WTC11 (cell line): ENCODE results near the gene CLDN9. TPM values are rescaled to one million over a fixed set of nuclear protein-coding genes. Genes with fewer than 3 reads are reported as not detected.

Source experiments
- ATAC-seq: fragments of 200-7000 bp; cut with Tn5 transposase; 2 replicates; pipeline ENCODE4 v1.10.0; 2021; ENCODE audit warnings: mild to moderate bottlenecking, moderate library complexity
- CTCF ChIA-PET: fragments of 300-600 bp; sonication (Branson Sonifier 250); formaldehyde crosslinking; loops from one replicate; lab custom pipeline; 2021; ENCODE audit warnings: antibody characterized with exemption; lab: Charles Lee
- POLR2A ChIA-PET: fragments of 350-600 bp; sonication (Branson Sonifier 250); formaldehyde crosslinking; loops from one replicate; lab custom pipeline; 2021; ENCODE audit warnings: antibody characterized with exemption; lab: Charles Lee
- DNase-seq: peaks from one replicate; pipeline ENCODE4 v3.0.0; 2021; ENCODE audit warnings: low spot score
- H3K27ac Mint-ChIP-seq: 2 replicates; pipeline ENCODE4 v1.8.0; 2021; ENCODE audit warnings: mixed read lengths
- H3K27me3 Mint-ChIP-seq: 2 replicates; pipeline ENCODE4 v1.8.0; 2021; ENCODE audit warnings: low read depth, mild to moderate bottlenecking, moderate library complexity, mixed read lengths
- H3K36me3 Mint-ChIP-seq: 2 replicates; pipeline ENCODE4 v1.8.0; 2021; ENCODE audit warnings: mixed read lengths
- H3K4me1 Mint-ChIP-seq: 2 replicates; pipeline ENCODE4 v1.8.0; 2022; ENCODE audit warnings: mixed read lengths
- H3K4me3 Mint-ChIP-seq: 2 replicates; pipeline ENCODE4 v1.8.0; 2021; ENCODE audit warnings: mild to moderate bottlenecking, moderate library complexity, mixed read lengths
- H3K9me3 Mint-ChIP-seq: 2 replicates; pipeline ENCODE4 v1.8.0; 2021; ENCODE audit warnings: mixed read lengths
- ELF4 ChIP-seq: sonication (generic); formaldehyde crosslinking; IDR thresholded peaks from 2 replicates; pipeline ENCODE4 v1.8.1; 2022; ENCODE audit warnings: low read depth, mild to moderate bottlenecking, moderate library complexity, missing genetic modification reagents
- ETV6 ChIP-seq: sonication (generic); formaldehyde crosslinking; IDR thresholded peaks from 2 replicates; pipeline ENCODE4 v1.8.1; 2022; ENCODE audit warnings: mild to moderate bottlenecking, missing genetic modification reagents
- HMGA2 ChIP-seq: fragments of 250-450 bp; sonication (Bioruptor Pico); IDR thresholded peaks from 2 replicates; pipeline ENCODE4 v1.4.0; 2021; ENCODE audit warnings: mild to moderate bottlenecking, moderate library complexity
- IRF2 ChIP-seq: sonication (generic); formaldehyde crosslinking; IDR thresholded peaks from 2 replicates; pipeline ENCODE4 v1.8.0; 2022; ENCODE audit warnings: low read depth, missing genetic modification reagents, borderline replicate concordance
- JAZF1 ChIP-seq: fragments of 250-450 bp; sonication (Bioruptor Pico); IDR thresholded peaks from 2 replicates; pipeline ENCODE4 v1.9.0; 2021; ENCODE audit warnings: moderate library complexity, mild to moderate bottlenecking, inconsistent platforms
- JUN ChIP-seq: sonication (generic); formaldehyde crosslinking; IDR thresholded peaks from 2 replicates; pipeline ENCODE4 v1.8.0; 2023; ENCODE audit warnings: mild to moderate bottlenecking, missing genetic modification reagents
- MAX ChIP-seq: sonication (generic); formaldehyde crosslinking; IDR thresholded peaks from 2 replicates; pipeline ENCODE4 v1.8.0; 2022; ENCODE audit warnings: mild to moderate bottlenecking, missing genetic modification reagents
- NFATC4 ChIP-seq: fragments of 250-450 bp; sonication (Bioruptor Pico); IDR thresholded peaks from 2 replicates; pipeline ENCODE4 v1.9.0; 2021; ENCODE audit warnings: mild to moderate bottlenecking
- NFYB ChIP-seq: sonication (generic); formaldehyde crosslinking; conservative IDR thresholded peaks from 2 replicates; pipeline ENCODE4 v1.8.0; 2022; ENCODE audit warnings: low read depth, missing genetic modification reagents
- NR3C1 ChIP-seq: sonication (generic); formaldehyde crosslinking; conservative IDR thresholded peaks from 2 replicates; pipeline ENCODE4 v1.8.1; 2023; ENCODE audit warnings: low read depth, mild to moderate bottlenecking, missing genetic modification reagents
- OVOL2 ChIP-seq: fragments of 250-450 bp; sonication (Bioruptor Pico); IDR thresholded peaks from 2 replicates; pipeline ENCODE4 v1.9.0; 2021; ENCODE audit warnings: mild to moderate bottlenecking, borderline replicate concordance
- PRDM15 ChIP-seq: sonication (generic); formaldehyde crosslinking; IDR thresholded peaks from 2 replicates; pipeline ENCODE4 v1.8.0; 2022; ENCODE audit warnings: missing genetic modification reagents
- SP1 ChIP-seq: sonication (generic); formaldehyde crosslinking; conservative IDR thresholded peaks from 2 replicates; pipeline ENCODE4 v1.8.1; 2022; ENCODE audit warnings: missing genetic modification reagents
- ZNF138 ChIP-seq: sonication (generic); formaldehyde crosslinking; conservative IDR thresholded peaks from 2 replicates; pipeline ENCODE4 v1.8.1; 2022; ENCODE audit warnings: mild to moderate bottlenecking, moderate library complexity, missing genetic modification reagents
- ZNF396 ChIP-seq: fragments of 250-450 bp; sonication (Bioruptor Pico); IDR thresholded peaks from 2 replicates; pipeline ENCODE4 v1.8.0; 2021; ENCODE audit warnings: mild to moderate bottlenecking, moderate library complexity, borderline replicate concordance
- ZNF512 ChIP-seq: sonication (generic); formaldehyde crosslinking; IDR thresholded peaks from 2 replicates; pipeline ENCODE4 v1.8.1; 2022; ENCODE audit warnings: missing genetic modification reagents, borderline replicate concordance
- ZNF532 ChIP-seq: fragments of 250-450 bp; sonication (Bioruptor Pico); IDR thresholded peaks from 2 replicates; pipeline ENCODE4 v1.9.0; 2021; ENCODE audit warnings: mild to moderate bottlenecking, borderline replicate concordance
- total RNA-seq: library from RNA; stranded (reverse); gene quantifications from 3 replicates; pipeline ENCODE4 v1.2.3, GENCODE V29; 2021
- TF ChIP-seq, protein P1 (sequence below): sonication (generic); formaldehyde crosslinking; IDR thresholded peaks from 2 replicates; pipeline ENCODE4 v1.8.0; 2022; ENCODE audit warnings: mild to moderate bottlenecking, missing genetic modification reagents
- TF ChIP-seq, protein P2 (sequence below): fragments of 250-450 bp; sonication (Bioruptor Pico); IDR thresholded peaks from 2 replicates; pipeline ENCODE4 v1.9.0; 2021; ENCODE audit warnings: moderate library complexity, mild to moderate bottlenecking, inconsistent platforms, borderline replicate concordance
- TF ChIP-seq, protein P3 (sequence below): sonication (generic); formaldehyde crosslinking; IDR thresholded peaks from 2 replicates; pipeline ENCODE4 v1.8.0; 2023; ENCODE audit warnings: mild to moderate bottlenecking, missing genetic modification reagents

The CLDN9 gene
- total RNA-seq, 1 experiment from 2014 or later = 0.92 TPM

DNA sequence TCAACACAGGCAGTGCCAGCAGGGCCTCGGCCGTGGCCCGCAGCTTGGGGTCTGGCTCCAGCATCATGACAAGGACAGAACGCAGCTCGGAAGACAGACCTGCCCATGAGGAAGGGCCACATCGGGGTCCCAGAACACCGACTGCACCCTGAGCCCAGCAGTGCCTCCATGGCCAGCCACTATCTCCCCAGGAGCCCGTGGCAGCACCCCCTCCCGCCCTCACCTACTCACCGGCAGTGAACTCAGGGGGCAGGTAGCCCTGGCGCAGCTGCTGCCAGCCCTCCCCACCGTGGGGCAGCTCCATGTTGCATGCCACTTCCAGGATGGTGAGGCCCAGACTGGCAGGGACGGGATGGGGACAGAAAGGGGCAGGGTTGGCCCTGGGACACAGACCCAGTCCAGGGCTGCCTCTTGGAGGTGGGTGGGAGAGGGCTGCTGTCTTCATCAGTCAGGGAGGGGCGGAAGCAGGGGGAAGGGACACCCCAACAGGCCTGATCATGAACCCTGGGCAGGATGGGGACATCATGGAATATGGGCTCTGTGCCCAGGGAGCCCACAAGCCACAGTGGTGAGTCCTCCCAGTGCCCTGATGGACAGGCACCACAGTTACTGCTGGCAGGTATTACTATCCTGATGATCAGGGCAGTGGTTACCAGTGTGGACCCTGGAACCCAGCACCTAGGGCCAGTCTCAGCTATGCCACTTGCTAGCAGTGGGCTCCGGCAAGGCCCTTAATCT lies 38.2 kb upstream of the CLDN9 start (continued):
- TF ChIP-seq ZNF532 (CRISPR knock-in tag) = no peak
- TF ChIP-seq MAX = no peak
- TF ChIP-seq ZNF138 (CRISPR knock-in tag) = no peak
- no peak for TF ChIP-seq PRDM15
- TF ChIP-seq IRF2 (CRISPR knock-in tag) = no peak
- no peak for TF ChIP-seq ZNF396 (CRISPR knock-in tag)
- no peak for TF ChIP-seq NFYB (CRISPR knock-in tag)
- no peak for TF ChIP-seq ETV6 (CRISPR knock-in tag)
- TF ChIP-seq ELF4 = no peak

DNA sequence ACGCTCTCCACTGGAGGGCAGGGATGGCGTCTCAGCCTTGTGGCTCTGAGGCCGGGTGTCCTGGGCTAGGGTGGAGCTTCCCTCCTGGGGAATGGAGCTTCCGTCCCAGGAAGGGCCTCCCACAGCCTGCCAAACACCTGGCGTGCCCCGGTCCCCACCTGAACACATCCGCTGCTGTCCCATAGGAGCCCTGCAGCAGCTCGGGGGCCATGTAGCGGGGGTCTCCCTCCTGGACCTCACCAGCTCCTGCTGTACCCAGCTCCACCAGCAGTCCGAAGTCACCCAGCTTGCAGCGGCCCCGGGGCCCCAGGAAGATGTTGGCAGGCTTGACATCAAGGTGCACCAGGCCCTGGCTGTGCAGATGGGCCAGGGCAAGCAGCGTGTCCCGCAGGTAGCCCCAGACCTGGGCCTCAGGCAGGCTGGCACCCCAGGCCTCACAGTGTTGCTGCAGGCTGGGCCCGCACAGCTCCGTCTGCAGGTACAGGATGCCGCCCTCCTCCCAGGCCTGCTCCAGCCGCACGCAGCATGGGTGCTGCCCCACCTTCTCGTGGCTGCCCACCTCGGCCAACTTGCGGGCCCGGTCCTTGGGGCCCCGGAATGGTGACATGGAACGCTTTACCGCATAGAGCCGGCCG lies 37.4 kb upstream of the CLDN9 start:
- POLR2A ChIA-PET = no interaction called here
- peaks cover 9% of the 10 kb centered on the region; the same call in 1 of the 2 replicates for H3K36me3 Mint-ChIP-seq
- DNase-seq (no peak), ATAC-seq (no peak)
- H3K27ac Mint-ChIP-seq = no peak overlapping the region
- H3K9me3 Mint-ChIP-seq = no peaks in the 10 kb centered on the region
- CTCF ChIA-PET = interaction anchor here (1.0 to 1.6 kb wide), 3 partner anchors 16 to 112 kb away, joined by 3 to 5 read pairs (median 5); no protein-coding TSS in a partner anchor
- peaks cover 14% of the 10 kb centered on the region for H3K4me1 Mint-ChIP-seq
- no peaks in the 10 kb centered on the region for H3K27me3 Mint-ChIP-seq
- no peak overlapping the region for H3K4me3 Mint-ChIP-seq
- TF ChIP-seq ZNF512 (no peak), SP1 (no peak), OVOL2 (no peak), NFATC4 (CRISPR knock-in tag) (no peak), JUN (CRISPR knock-in tag) (no peak), JAZF1 (no peak), HMGA2 (CRISPR knock-in tag) (no peak), NR3C1 (CRISPR knock-in tag) (no peak)
- TF ChIP-seq, protein P1, sequence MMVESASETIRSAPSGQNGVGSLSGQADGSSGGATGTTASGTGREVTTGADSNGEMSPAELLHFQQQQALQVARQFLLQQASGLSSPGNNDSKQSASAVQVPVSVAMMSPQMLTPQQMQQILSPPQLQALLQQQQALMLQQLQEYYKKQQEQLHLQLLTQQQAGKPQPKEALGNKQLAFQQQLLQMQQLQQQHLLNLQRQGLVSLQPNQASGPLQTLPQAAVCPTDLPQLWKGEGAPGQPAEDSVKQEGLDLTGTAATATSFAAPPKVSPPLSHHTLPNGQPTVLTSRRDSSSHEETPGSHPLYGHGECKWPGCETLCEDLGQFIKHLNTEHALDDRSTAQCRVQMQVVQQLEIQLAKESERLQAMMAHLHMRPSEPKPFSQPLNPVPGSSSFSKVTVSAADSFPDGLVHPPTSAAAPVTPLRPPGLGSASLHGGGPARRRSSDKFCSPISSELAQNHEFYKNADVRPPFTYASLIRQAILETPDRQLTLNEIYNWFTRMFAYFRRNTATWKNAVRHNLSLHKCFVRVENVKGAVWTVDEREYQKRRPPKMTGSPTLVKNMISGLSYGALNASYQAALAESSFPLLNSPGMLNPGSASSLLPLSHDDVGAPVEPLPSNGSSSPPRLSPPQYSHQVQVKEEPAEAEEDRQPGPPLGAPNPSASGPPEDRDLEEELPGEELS (CRISPR knock-in tag) = no peak
- TF ChIP-seq, protein P2, sequence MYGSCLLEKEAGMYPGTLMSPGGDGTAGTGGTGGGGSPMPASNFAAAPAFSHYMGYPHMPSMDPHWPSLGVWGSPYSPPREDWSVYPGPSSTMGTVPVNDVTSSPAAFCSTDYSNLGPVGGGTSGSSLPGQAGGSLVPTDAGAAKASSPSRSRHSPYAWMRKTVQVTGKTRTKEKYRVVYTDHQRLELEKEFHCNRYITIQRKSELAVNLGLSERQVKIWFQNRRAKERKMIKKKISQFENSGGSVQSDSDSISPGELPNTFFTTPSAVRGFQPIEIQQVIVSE (CRISPR knock-in tag) = no peak
- TF ChIP-seq, protein P3, sequence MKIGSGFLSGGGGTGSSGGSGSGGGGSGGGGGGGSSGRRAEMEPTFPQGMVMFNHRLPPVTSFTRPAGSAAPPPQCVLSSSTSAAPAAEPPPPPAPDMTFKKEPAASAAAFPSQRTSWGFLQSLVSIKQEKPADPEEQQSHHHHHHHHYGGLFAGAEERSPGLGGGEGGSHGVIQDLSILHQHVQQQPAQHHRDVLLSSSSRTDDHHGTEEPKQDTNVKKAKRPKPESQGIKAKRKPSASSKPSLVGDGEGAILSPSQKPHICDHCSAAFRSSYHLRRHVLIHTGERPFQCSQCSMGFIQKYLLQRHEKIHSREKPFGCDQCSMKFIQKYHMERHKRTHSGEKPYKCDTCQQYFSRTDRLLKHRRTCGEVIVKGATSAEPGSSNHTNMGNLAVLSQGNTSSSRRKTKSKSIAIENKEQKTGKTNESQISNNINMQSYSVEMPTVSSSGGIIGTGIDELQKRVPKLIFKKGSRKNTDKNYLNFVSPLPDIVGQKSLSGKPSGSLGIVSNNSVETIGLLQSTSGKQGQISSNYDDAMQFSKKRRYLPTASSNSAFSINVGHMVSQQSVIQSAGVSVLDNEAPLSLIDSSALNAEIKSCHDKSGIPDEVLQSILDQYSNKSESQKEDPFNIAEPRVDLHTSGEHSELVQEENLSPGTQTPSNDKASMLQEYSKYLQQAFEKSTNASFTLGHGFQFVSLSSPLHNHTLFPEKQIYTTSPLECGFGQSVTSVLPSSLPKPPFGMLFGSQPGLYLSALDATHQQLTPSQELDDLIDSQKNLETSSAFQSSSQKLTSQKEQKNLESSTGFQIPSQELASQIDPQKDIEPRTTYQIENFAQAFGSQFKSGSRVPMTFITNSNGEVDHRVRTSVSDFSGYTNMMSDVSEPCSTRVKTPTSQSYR (CRISPR knock-in tag) = no peak
